Measurements from ENCODE around the gene HDLBP.

The HDLBP gene

GRCh38 chr2:241227594-241227993 lies 87.9 kb downstream of the HDLBP start:
- no peak for DNase-seq

DNA sequence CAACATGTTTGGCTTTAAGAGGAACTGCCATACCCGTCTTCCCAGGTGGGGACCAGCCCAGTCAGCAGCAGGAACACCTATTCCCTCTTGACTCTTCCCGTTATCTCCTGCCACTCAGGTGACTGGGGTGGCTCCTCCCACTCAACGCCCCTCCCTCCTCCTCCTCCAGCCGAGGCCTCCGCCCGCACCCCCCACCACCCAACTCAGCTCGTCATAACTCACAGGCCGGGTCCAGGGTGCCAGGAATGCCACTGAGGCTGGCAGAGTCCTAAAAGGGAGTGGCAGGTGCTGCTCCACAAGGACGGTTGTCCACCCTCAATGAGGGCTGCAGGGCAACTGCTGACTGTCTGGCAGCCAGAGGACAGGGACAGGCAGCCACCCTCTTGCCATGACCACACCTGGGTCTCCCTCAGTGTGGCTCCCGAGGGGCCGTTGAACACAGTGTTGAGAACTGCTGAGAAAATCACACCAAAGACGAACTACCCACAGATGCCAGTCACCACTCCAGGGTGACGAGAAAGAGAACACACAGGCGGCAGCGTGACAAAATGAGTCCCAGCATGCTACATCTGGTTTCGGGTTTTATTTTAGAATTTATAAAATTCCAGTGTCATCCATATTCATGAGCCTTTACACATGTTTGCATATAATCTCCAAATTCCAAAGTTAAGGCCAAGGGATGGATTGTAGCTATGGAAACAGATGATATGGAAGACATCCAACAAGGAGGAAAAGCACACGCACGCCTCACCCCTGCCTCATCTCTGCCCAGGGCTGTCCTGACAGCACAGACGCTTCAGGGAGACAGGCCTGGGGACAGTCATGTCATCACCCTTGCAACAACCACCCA lies 88.5 kb downstream of the HDLBP start:
- no peak for DNase-seq

DNA sequence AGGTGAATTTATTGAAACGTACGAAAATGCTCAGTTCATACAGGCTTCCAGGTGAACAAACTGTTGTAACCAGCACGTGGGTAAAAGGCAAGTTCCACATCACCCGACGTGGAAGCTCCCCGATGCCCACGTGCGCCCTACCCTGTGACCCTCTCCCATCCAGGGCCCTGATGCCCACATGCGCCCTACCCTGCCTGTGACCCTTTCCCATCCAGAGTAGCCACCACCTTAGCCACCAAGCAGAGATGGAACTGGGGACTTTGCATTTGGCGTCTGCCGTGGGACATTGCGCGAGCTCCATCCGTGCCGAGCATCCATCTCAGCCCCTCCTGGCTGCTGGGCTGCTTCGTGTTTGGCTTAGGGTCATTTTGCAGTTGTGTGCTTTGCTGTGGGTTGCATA lies 89.5 kb downstream of the HDLBP start:
- DNase-seq = no peak

GRCh38 chr2:241225545-241225944 lies 89.9 kb downstream of the HDLBP start:
- DNase-seq = no peak

DNA sequence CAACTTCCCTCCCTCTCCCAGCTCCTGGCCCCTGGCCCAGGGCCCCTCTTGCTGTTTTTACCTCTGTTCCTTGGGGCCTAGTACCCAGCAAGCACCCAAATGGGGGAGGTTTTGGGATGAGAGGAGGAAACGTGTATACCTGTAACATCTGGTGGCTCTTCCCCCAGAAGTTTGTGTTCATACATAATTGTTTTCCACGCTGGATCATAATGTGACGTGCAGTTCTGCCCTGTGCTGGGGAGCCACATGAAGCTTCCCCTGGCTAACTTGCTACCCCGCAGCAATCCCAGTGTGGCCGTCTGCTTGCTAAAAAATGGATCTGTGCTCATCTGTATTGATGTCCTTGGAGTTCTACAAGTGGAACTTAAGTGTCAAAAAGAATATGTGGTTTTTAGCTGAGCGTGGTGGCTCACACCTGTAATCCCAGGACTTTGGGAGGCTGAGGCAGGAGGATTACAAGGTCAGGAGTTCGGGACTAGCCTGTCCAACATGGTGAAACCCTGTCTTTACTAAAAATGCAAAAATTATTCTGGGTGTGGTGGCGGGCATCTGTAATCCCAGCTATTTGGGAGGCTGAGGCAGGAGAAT lies 90.5 kb downstream of the HDLBP start:
- no peak for DNase-seq

DNA sequence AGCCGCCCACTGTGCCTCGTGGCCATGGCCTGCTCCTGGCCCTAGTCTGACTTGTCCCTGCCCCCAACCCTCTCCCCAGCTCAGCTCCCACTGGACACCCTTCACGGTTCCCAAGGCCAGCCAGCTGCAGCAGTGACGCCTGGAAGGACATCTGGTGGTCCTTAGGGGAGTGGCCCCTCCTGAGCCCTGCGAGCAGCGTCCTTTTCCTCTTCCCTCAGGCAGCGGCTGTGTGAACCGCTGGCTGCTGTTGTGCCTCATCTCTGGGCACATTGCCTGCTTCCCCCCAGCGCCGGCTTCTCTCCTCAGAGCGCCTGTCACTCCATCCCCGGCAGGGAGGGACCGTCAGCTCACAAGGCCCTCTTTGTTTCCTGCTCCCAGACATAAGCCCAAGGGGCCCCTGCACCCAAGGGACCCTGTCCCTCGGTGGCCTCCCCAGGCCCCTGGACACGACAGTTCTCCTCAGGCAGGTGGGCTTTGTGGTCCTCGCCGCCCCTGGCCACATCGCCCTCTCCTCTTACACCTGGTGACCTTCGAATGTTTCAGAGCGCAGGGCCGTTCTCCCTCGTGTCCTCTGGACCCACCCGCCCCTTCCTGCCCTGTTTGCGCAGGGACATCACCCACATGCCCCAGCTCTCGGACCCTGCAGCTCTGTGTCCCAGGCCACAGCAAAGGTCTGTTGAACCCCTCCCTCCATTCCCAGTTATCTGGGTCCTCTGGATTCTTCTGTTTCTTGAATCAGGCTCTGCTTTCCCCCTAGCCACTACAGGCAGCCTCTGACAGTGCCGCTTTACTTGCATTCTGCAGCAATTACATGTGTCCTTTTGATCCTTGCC lies 91.2 kb downstream of the HDLBP start:
- no peak for DNase-seq

- no peak for DNase-seq
Observed at GRCh38 chr2:241223211-241224017, 92.1 kb downstream of the HDLBP start.

- no peak for DNase-seq
Observed at GRCh38 chr2:241219856-241220356, 95.6 kb downstream of the HDLBP start.

GRCh38 chr2:241219030-241219382 lies 96.5 kb downstream of the HDLBP start:
- no peak for DNase-seq

- peak; percentile 15 for DNase-seq
Observed at GRCh38 chr2:241218131-241219029, 97.1 kb downstream of the HDLBP start.

- DNase-seq = no peak
Observed at GRCh38 chr2:241217320-241218031, 98.0 kb downstream of the HDLBP start.

DNA sequence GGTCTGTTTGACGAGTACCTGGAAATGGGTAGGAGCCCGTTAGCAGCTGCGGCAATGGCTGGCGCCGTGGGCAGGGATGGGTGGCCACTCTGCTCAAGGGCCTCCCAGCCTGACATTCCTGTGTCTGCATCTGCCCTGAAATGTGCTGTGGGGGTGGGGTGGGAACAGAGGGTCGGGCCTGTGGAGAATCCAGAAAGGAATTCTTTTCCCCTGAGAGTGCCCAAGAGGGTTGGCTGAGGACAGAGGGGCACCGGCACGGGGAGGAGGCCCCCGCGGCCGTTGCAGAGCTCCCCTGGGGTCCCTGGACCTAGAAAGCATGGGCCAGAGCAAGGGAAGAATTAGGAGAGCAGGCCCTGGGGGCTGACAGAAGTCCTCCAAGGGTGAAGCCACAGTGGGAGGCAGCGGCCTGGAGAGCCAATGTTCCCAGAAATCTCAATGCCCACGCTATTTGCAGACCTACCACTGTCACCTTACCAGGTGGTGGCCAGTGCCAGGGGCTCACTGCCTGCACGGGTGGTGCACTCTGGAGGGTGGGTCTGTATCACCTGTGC lies 99.2 kb downstream of the HDLBP start:
- DNase-seq = no peak

GRCh38 chr2:241215421-241215820 lies 100.1 kb downstream of the HDLBP start:
- DNase-seq = no peak

DNA sequence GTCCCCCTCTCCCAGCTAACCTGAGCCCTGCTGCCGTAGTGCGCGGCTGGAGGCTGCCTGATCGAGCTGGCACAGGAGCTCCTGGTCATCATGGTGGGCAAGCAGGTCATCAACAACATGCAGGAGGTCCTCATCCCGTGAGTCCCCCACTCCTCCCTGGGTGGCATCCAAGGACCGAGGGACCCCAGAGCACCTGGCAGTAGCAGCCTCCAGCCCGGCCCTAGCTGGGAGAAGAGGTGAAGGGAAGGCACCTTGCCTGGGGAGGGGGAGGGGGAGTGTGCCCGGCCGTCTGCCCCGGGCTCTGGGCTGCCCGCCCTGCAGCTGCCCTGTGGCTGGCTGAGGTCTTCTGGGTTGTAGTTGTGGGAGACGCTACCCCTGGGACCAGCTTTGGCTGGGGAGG lies 100.7 kb downstream of the HDLBP start:
- no peak for DNase-seq

DNA sequence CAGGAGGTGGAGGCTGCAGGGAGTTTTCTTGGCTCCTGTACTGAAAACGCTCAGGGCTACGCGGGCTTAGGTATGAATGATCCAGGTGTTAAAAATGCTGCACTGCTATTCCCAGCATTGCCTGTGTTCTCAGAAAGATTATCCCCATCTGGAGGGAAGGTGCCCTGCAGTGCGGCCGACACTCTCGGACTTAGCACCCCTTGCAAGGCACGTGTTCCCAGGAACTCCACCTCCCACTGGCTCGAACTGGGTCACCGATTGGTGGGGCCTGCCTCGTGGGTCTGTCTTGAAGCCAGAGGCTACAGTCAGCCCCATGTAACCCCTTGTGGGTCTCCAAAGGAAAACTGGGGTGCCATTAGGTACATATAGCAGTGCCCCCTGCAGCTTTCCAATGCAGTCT lies 101.3 kb downstream of the HDLBP start:
- DNase-seq = no peak

- DNase-seq = no peak
Observed at GRCh38 chr2:241213567-241213966, 101.9 kb downstream of the HDLBP start.

- DNase-seq = no peak
Observed at GRCh38 chr2:241213041-241213440, 102.4 kb downstream of the HDLBP start.

GRCh38 chr2:241211276-241211675 lies 104.2 kb downstream of the HDLBP start:
- no peak for DNase-seq

DNA sequence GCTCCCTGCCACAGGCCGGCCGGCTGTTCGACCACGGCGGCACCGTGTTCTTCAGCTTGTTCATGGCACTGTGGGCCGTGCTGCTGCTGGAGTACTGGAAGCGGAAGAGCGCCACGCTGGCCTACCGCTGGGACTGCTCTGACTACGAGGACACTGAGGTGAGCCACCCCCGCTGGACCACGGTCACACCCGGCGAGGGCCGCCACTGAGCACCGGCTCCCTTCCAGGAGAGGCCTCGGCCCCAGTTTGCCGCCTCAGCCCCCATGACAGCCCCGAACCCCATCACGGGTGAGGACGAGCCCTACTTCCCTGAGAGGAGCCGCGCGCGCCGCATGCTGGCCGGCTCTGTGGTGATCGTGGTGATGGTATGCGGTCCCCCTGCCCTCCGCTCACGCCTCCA lies 106.2 kb downstream of the HDLBP start:
- no peak for DNase-seq

DNA sequence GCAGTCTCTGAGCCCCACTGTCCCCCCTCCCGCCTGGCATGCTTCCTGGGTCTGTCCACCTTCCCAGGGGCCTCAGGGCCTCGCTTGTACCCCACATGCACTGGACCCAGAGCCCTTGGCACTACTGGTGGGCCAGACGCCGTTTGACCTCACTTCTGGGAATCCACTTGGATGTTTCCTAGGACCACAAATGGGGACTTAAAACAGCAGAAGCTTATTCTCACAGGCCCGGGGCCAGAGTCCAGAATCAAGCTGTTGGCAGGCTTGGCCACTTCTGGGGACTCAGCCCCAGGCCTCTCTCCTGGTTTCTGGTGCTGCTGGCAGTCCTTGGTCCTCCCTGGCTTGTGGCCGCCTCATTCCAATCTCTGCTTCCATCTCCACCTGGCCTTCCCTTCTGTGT lies 107.4 kb downstream of the HDLBP start:
- no peak for DNase-seq

GRCh38 chr2:241207641-241208040 lies 107.8 kb downstream of the HDLBP start:
- no peak for DNase-seq
